Sciatic nerve (tissue), 2 donors: ENCODE data around the gene C2CD2L. TPM values are rescaled to one million over a fixed set of nuclear protein-coding genes. Genes with fewer than 3 reads are reported as not detected.
"Not testable (repeated sequence)": the region's sequence is repeated elsewhere in the genome, so short reads cannot be mapped to it uniquely, and the experiment has no call there.

Source experiments
- ATAC-seq: fragments of 200-7000 bp; cut with Tn5 transposase; one replicate; pipeline ENCODE4 v1.9.1; 2020; ENCODE audit warnings: mild to moderate bottlenecking, moderate library complexity
- DNase-seq: peaks from one replicate; pipeline ENCODE4 v3.0.0-alpha.2; 2020; ENCODE audit warnings: low spot score
- intact Hi-C: fragments of 100-400 bp; cut with DNase I; formaldehyde crosslinking; loops from one replicate; pipeline ENCODE4 v1.14.2; 2022
- total RNA-seq: library from RNA; stranded (reverse); fragmentation: NEBNext Ultra II Directional; extraction: Animal tissue kit (Norgen Biotek cat#: 25700); gene quantifications from one replicate; pipeline ENCODE4 v1.2.1, GENCODE V29; 2021
- donor health status: DM: no; HTN: no; CAD: no.
- donor health status: DM: no; HTN: no; CAD: no.

Gene C2CD2L
- total RNA-seq, 1 donor from 2014 or later = 12.1 TPM

DNA sequence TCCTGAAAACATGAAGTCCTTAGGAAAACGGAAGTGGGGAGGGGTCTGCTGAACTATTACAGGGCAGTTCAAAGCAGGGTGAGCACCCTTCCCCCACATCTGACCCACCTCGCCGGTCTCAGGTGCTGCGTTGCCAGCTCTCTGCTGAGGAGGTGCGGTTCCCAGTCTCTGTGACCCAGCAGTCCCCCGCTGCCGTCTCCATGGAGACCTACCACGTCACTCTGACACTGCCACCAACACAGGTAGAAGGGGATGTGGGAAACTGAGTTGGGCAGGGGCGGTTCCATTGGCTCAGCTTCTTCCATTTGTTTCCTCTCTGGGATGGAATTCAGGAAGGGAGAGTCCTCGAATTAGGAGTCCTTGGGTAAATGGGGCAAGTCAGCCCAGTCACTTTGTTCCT lies 3.3 kb downstream of the C2CD2L start:
- no peak for ATAC-seq
- intact Hi-C loops = no loop called here
- no peak for DNase-seq

DNA sequence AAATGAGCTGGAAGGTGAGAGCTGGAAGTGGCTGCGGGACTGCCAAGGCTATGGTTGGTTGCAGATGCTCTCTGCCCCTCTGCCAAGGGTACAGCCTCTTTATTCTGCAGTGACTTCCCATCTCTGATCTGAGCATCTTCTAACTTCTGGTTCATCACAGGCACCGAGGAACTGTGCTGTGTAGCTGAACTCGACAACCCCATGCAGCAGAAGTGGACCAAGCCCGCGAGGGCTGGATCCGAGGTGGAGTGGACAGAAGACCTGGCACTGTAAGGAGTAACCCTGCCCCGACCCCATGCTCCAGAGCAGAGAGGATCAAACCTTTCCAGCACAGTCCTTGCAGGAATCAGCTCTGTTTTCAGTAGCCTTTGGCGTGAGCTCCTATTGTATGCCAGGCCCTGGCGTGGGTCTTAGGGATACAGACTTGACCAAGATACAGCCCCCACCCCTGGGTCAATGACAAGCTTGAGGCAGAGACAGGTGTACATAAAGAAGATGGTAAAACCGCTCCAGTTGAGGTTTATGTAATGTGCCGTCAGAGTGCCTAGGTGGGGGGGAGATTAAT lies 4.3 kb downstream of the C2CD2L start:
- intact Hi-C loops = no loop called here
- DNase-seq (no peak), ATAC-seq (no peak)

DNA sequence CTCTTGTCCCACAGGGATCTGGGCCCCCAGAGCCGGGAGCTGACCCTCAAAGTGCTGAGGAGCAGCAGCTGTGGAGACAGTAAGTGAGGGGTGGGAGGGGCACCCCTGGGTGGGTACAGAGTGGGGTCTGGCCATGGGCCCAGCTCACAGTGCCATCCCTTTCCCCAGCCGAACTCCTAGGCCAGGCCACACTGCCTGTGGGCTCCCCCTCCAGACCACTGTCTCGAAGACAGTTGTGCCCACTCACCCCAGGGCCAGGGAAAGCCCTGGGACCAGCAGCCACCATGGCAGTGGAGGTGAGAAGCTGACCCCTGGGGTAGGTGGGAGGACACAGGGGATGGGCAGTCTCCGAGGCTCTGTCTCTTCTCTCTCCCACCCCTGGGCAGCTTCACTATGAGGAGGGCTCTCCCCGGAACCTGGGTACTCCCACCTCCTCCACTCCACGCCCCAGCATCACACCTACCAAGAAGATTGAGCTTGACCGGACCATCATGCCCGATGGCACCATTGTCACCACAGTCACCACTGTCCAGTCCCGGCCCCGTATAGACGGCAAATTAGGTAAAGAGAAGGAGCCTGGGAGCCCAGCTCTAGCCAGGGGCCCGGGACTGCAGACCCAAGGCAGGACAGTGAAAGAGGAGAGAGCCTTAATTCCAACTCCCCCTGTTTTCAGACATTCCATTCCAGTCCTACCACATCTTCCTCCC lies 5.3 kb downstream of the C2CD2L start:
- intact Hi-C loops = no loop called here
- no peak for DNase-seq
- no peak for ATAC-seq

DNA sequence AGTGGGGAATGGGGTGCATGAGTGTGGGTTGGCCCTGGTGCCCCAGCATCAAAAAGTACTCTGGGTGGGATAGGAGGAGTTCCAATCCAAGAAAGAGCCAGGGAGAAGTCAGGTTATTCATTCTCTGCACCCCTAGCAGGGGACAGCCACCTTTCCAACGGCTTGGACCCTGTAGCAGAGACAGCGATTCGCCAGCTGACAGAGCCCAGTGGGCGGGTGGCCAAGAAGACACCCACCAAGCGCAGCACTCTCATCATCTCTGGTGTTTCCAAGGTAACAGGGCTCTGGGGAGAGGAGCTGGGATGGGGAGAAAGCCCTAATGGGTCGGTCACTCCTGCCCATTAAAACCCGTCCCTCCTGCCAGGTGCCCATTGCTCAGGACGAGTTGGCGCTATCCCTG lies 6.6 kb downstream of the C2CD2L start:
- DNase-seq (no peak), ATAC-seq (no peak)
- intact Hi-C loops = no loop called here

DNA sequence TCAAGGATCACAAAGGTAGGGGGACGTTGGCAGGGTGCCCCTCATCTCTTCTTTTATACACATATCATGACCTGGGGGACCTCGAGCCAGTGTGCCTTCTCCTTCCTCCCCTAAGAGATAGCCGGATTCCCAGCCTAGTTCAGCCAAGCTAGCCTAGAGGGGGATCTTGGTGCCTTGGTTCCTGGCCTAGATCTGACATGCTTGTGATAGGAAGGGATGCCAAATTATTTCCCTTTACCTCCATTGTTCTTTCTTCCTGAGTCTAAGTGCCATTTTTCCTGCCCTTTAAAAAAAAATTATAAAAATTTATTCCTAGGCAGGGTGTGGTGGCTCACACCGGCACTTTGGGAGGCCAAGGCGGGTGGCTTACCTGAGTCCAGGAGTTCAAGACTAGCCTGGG lies 7.2 kb downstream of the C2CD2L start:
- intact Hi-C loops = no loop called here
- no peak for ATAC-seq
- no peak for DNase-seq

DNA sequence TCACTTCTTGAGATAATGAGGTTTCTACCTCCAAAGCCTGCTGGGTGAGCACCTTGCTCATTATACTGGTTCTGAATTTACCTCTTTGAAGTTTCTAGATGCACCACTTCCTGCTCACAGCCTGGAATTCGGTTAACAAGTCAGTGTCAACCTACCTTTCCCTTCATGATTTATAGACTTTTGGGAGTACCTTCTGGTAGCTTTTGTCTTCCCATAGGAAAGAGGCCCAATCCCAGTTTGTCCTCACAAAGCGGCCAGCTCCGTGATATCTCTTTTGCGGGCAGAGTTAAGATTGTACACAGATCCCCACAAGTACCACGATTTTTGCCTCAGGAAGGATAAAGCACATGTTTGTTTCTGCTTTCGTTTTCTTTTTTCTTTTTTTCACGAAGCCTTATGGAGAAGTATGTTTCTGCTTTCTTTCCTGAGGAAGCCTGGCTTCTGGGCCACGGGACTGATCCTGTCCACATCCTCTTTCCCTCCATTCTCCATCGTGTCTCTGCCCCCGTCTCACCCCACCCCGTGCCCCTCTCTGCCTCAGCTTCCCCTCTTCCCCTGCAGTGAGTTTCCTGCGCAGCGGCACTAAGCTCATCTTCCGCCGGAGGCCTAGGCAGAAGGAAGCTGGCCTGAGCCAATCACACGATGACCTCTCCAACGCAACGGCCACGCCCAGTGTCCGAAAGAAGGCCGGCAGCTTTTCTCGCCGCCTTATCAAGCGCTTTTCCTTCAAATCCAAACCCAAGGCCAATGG lies 8.5 kb downstream of the C2CD2L start:
- ATAC-seq (peak; percentile 75), DNase-seq (no peak)
- intact Hi-C loops = no loop called here

DNA sequence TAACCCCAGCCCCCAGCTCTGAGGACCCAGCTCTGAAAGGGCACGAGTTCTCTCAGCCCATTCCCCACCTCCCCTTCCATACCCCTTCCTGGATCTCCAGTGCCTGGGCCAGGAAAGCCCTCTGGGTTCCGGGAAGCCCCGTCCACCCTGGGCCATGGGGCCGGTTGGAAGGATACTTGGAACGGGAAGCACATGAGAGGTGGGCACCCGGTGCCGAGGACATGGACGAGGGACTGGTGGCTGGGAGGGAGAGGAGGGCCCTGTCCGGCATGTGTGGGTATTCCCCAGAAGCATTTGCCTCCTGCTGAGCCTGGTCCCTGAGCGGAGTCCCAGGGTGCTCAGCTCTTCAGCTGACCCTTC lies 9.1 kb downstream of the C2CD2L start:
- DNase-seq = no peak
- intact Hi-C loops = no loop called here
- no peak for ATAC-seq

DNA sequence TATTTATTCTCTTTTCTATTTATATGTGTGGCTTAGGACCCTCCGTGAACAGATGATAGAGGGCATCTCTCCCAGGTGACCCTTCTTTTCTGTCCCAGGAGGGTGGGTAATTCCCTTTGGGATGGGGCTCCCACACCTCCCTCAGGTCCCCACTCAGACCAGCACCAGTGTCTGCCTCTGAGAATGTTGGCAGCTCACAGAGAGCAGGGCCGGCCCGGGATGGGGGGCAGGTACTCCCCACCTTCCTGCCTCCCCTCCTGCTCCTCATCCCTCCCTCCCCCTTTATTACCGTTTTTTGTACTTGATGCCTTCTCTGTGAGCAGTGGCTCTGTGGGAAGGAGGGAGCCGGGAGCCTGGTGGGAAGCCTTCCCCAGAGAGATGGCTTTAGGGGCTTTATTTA lies 9.5 kb downstream of the C2CD2L start:
- ATAC-seq (no peak), DNase-seq (no peak)
- intact Hi-C loops = no loop called here

DNA sequence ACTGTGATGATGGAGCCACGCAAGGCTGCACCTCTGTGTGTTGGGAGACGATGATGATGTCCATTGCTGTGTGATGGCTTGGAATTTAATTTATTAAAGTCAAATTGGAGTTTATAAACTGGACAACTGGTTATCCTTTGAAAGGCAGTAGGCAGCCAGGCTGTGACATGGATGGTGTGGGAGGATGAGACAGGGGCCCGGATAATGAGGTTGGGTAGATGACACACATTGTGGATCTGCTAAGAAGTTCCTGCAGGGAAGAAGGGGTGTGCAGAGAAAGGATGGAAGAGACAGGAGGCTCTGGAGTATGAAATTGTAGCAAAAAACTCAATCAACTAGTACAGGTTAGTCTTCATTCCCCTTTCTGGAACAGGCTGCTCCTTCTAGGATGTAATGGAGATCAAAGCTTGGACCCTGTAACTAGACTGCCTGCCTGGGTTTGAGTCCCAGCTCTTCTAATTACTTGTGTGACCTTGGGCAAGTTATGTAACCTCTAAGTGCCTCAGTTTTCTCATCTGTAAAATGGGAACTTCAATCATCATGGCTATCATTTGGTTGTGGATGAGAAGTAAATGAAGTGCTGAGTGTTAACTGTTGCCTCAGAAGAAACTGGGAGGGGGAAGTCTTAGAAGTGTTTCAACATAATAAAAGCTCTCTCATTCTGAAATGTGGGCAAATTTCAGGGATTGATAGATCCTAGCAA lies 10.0 kb downstream of the C2CD2L start:
- DNase-seq (no peak), ATAC-seq (no peak)
- intact Hi-C loops = no loop called here

DNA sequence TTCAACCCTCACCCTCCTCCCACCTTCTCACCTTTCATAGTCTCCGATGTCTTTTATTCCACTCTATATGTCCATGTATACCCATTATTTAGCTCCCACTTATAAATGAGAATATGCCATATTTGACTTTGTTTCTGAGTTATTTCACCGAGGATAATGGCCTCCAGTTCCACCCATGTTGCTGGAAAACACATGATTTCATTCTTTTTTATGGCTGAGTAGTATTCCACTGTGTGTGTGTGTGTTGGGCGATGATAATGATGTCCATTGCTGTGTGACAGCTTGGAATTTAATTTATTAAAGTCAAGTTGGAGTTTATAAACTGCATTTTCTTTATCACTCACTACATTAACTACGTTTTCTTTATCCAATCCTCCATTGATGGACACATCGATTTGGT lies 11.1 kb downstream of the C2CD2L start:
- DNase-seq = no peak
- intact Hi-C loops = no loop called here
- ATAC-seq = no peak

DNA sequence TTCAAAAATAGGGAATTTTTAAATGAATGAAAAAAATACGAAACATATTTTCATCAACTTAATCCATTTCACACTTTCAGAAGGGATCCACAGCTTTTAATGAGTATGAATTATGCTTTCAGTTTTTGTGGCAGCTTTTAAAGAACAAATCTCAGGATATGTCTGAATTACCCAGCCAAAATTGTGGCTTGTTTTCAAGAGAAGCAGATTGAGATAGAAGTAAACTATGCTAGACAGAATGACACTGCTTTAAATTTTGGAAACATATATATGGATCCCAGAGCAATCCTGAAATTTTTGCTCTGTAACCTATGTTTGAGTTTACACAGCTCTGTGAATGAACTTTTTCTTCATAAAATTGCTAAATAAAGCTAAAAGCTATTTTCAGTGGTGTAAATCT lies 11.8 kb downstream of the C2CD2L start:
- DNase-seq (no peak), ATAC-seq (no peak)
- intact Hi-C loops = no loop called here

DNA sequence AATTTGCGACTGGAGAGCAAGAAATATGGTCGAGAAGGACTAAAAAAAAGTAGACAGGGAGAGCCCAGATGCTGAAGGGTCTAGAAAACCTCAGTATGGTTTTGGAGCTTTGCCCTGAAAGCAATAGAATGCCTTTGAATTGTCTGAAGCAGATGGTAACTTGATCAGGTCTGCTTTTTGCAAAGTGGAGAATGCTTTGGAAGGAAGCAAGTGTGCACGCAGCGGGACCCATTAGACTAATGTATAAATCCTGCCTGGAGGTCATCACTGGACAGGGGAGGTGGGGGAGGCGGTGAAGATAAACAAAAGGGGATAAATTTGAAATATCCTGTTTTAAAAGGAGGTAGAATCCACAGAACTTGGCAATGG lies 13.5 kb downstream of the C2CD2L start:
- ATAC-seq (no peak), DNase-seq (no peak)
- intact Hi-C loops = no loop called here

DNA sequence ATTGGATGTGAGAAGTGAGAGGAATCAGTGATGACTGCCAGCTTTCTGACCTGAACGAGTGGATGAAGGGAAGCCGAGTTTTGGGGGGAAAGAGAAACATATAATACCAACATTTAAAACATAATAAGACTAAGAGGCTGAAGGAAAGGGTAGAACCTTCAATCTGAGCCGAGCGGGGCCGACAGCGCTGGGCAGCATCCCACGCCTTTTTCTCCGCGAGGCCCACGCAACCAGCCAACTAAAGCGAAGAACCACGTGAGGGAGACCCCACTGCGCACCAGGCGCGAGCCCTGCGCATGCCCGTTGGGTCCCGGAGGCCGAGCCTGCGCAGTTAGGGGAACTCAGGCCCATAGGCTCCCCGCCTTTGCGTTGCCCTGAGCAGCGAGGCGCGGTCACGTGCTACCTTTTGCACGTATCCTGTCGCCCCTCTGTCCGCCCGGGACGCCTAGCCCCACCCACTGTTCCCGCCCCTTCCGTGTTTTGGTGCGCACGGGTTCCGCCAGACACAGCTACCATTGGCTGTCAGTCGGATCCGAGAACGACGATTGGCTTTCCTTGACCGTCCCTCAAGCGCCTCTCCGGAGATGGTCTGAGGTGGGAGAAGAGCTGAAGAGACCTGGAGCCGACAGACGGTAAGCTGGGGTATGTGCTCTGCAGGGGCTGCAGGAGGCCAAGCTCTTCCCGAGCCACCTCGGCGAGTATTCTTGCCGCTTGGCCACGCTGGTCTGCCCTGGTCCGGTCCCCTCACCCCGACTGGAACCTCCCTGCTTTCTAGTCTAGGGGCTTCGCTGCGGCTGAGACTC lies 14.1 kb downstream of the C2CD2L start, which contains the start of gene HINFP:
Gene HINFP (plus strand): TSS at position 573 of the 803 bp plus-strand sequence. CDS start 5,365 bp downstream, outside the sequence.
- intact Hi-C loops = no loop called here
- DNase-seq (peak; percentile 100), ATAC-seq (peak; percentile 100)

DNA sequence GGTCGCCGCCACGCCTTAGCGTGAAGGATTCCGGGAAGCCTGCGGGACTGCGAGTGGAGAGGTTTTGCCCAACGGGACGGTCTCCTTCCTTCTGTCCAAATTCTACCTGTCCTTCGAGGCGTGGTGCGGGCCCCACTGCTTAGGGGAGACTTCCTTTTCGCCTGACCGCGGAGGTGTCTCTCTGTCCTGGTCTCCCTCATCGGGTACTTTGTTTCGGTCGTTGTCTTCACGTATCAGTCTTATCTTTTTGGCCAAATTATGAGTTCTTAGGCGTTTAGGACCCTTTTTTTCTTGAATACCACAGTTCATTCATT lies 14.6 kb downstream of the C2CD2L start:
- no peak for ATAC-seq
- intact Hi-C loops = no loop called here
- no peak for DNase-seq

DNA sequence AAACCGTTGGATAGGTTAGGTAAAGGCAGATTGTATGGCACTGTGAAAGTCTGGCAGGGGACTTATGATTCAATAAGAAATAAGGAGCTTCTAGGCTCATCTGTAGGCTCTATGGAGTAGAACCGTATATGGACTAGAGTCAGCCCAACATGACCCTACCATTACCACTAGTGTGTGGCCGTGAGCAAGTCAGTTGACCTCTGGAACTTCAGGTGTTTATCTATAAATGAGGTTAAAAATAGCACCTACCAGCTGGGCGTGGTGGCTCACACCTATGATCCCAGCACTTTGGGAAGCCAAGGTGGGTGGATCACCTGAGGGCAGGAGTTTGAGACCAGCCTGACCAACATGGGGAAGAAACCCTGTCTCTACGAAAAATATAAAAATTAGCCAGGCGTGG lies 18.7 kb downstream of the C2CD2L start:
- ATAC-seq (no peak), DNase-seq (no peak)
- intact Hi-C loops = no loop called here

DNA sequence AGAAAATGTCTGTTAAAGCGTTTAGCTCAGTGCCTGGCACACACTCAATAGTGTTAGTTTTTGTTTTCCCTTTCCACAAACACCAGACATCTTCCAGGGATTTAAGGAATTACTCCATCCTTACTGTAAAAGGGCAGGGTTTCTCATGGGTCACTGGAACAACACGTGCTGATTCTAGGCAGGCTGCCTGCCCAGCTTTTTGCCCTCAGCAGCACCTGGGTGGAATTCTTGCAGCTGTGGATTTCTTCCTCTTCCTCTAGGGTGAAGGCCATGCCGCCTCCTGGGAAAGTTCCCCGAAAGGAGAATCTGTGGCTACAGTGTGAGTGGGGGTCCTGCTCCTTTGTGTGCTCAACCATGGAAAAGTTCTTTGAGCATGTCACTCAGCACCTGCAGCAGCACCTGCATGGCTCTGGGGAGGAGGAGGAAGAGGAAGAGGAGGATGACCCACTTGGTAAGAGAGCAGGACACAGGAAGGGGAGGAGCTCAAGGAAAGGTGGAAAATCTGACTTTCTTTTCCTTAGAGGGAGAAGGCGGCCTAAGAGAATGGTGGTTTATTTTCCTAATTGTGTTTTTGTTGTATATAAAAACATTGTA lies 19.6 kb downstream of the C2CD2L start:
- no peak for ATAC-seq
- DNase-seq = no peak
- intact Hi-C loops = no loop called here

DNA sequence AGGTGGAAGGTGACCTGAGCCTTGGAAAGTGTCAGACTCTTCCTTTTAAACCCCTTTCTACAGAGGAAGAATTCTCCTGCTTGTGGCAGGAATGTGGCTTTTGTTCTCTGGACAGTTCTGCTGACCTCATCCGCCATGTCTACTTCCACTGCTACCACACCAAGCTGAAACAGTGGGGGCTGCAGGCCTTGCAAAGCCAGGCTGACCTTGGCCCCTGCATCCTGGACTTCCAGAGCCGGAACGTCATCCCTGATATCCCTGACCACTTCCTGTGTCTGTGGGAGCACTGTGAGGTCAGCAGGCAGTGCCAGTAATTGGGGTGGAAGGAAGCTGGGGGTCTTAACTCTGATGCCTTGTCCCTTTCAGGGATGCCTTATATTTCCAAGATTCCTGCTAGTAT lies 23.5 kb downstream of the C2CD2L start:
- intact Hi-C loops = no loop called here
- no peak for ATAC-seq
- no peak for DNase-seq

DNA sequence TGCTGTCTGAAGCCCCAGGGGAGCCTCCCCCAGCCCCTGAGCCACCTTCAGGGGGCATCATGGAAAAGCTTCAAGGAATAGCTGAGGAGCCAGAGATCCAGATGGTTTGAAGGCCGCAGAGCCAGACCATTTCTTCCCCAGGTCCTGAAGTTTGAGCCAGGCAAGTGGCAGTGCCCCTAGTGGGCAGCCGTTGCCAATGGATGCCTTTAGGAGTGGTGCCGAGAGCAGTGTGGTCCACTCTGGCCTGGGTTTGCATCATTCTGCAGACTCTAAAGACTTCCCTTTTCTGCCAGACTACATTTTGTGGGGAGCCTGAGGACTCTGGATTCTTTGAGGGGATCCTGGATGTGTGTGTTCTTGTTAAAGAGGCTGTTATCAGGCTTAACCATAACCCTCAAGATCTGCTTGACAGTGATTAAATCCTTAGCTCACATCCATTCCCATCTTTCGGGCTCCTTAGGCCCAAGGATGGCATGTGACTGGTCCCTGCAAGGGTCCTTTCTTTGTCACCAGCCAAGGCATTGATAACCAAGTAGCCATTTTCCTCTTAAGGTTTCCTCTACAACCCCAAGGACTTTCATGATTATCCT lies 27.3 kb downstream of the C2CD2L start:
- DNase-seq (no peak), ATAC-seq (no peak)
- intact Hi-C loops = no loop called here

DNA sequence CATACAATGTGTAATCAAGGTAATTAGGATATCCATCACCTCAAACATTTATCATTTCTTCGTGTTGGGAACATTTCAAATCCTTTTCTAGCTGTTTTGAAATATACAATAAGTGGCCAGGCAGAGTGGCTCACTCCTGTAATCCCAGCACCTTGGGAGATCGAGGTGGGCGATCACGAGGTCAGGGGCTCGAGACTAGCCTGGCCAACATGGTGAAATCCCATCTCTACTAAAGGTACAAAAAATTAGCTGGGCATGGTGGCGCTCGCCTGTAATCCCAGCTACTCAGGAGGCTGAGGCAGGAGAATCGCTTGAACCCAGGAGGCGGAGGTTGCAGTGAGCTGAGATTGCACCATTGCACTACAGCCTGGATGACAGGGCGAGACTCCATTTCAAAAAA lies 32.1 kb downstream of the C2CD2L start:
- intact Hi-C loops, DNase-seq, ATAC-seq: not testable (repeated sequence)
